CMK (cell line): Measurements from ENCODE around the gene HEATR5B.
"Not testable (repeated sequence)": the region's sequence is repeated elsewhere in the genome, so short reads cannot be mapped to it uniquely, and the experiment has no call there.

Experiments used
- DNase-seq: peaks from one replicate; pipeline ENCODE4 v3.0.0-alpha.2; 2010; ENCODE audit warnings: low read depth

The HEATR5B gene

DNA sequence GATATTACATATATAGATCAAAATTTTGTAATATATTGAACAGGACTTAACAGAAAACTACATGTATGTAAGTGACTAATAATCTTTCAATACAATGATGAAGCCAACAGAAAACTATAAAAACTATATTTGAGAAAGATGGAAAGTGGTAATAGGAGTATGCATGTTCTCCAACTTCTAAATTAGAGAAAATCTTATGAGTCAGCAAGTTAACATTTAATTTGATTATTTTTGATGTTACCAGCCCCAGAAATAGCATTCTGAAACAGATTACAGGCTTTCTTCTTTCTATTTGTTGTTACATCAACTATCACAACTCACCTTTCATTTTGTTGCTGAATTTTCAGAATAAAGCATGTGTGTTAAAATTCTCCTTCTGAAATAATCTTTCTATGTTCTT is 147.6 kb downstream of the HEATR5B start:
- DNase-seq, result not testable (repeated sequence)

DNA sequence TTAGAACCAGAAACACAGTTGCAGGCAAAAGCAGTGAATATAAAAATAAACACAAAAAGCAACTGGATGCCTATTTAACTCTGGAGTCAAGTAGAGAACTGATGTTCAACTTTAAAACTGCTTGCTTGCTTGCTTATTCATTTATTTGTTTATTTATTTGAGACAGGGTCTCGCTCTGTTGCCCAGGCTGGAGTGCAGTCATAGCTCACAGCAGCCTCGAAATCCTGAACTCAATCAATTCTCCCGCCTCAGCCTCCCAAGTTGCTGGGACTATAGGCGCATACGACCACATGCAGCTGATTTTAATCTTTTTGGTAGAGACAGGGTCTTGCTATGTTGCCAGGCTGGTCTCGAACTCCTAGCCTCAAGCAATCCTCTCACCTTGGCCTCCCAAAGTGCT is 152.5 kb downstream of the HEATR5B start:
- DNase-seq, result not testable (repeated sequence)
